Stimulated activated CD4-positive, alpha-beta T cell treated with anti-CD3 and anti-CD28 coated beads, Interleukin-12 subunit alpha, Interleukin-12 subunit beta, amount 100 ng/mL, for 24 hours (primary cell): Measurements from ENCODE around the gene GLS2.
A peak's percentile ranks its signal among the peaks of the same experiment; 100 is the strongest.
"Not testable (repeated sequence)": the region's sequence is repeated elsewhere in the genome, so short reads cannot be mapped to it uniquely, and the experiment has no call there.

Experiments
- DNase-seq, 2 experiments: peaks; one replicate each; pipeline ENCODE4 v3.0.0-alpha.2; 2020; ENCODE audit warnings: low read depth in 2 of 2

GLS2 gene

GRCh38 chr12:56493409-56494105 is 5.6 kb upstream of the GLS2 start:
- DNase-seq, result not testable (repeated sequence)

GRCh38 chr12:56490360-56490759 is 2.4 kb upstream of the GLS2 start:
- DNase-seq, result no peak

- peak in 1 of 2 experiments; percentile 14 for DNase-seq
Measured at GRCh38 chr12:56487448-56488040, 417 bp downstream of the GLS2 start.

GRCh38 chr12:56486694-56487093 is 1.3 kb downstream of the GLS2 start:
- DNase-seq, result no peak

- no peak for DNase-seq
Measured at GRCh38 chr12:56484566-56484965, 3.4 kb downstream of the GLS2 start.

GRCh38 chr12:56479625-56480024 is 8.3 kb downstream of the GLS2 start:
- no peak for DNase-seq

GRCh38 chr12:56477521-56478225 is 10.3 kb downstream of the GLS2 start:
- no peak for DNase-seq

- DNase-seq, result no peak
Measured at GRCh38 chr12:56476972-56477432, 11.0 kb downstream of the GLS2 start.

GRCh38 chr12:56476143-56476542 is 11.8 kb downstream of the GLS2 start:
- no peak for DNase-seq

- DNase-seq, result no peak
Measured at GRCh38 chr12:56474389-56474788, 13.6 kb downstream of the GLS2 start.

GRCh38 chr12:56469007-56469930 is 18.7 kb downstream of the GLS2 start:
- no peak for DNase-seq

GRCh38 chr12:56468216-56469006 is 19.6 kb downstream of the GLS2 start, which contains the start of gene SPRYD4:
Gene SPRYD4, plus strand, starts transcription at chr12:56468578. Its CDS starts 14 bp downstream, at chr12:56468592.
- peak; percentile 86 to 89 for DNase-seq

- DNase-seq, result no peak
Measured at GRCh38 chr12:56462565-56462964, 25.4 kb downstream of the GLS2 start.

- no peak for DNase-seq
Measured at GRCh38 chr12:56461235-56462159, 26.5 kb downstream of the GLS2 start.

- DNase-seq, result no peak
Measured at GRCh38 chr12:56457817-56458216, 30.1 kb downstream of the GLS2 start.

- no peak for DNase-seq
Measured at GRCh38 chr12:56454557-56454956, 33.4 kb downstream of the GLS2 start, which contains the start of gene MIP. Gene MIP, minus strand, starts transcription at chr12:56454657. Its CDS starts 44 bp downstream, at chr12:56454613.

GRCh38 chr12:56451147-56451546 is 36.8 kb downstream of the GLS2 start:
- DNase-seq, result no peak

- DNase-seq, result no peak
Measured at GRCh38 chr12:56450241-56450640, 37.7 kb downstream of the GLS2 start.

GRCh38 chr12:56449622-56449984 is 38.4 kb downstream of the GLS2 start:
- DNase-seq, result no peak
